HL-60 (cell line): ENCODE data around the gene PRKX.

ENCODE experiments used
- POLR2AphosphoS5 ChIP-seq: IDR thresholded peaks from 2 replicates; pipeline ENCODE4 v1.6.1; 2012; ENCODE audit warnings: low read depth
- TF ChIP-seq, protein P1 (sequence below): IDR thresholded peaks from one replicate; pipeline ENCODE4 v1.5.1; 2011; ENCODE audit warnings: low read length, control low read depth, inconsistent platforms; ENCODE audit not compliant: insufficient read depth
- TF ChIP-seq, protein P2 (sequence below): IDR thresholded peaks from 2 replicates; pipeline ENCODE4 v1.6.1; 2012; ENCODE audit warnings: low read depth; ENCODE audit not compliant: insufficient replicate concordance

GRCh38 chrX:3678328-3678727, 35.1 kb downstream of the PRKX start:
- TF ChIP-seq, protein P1, sequence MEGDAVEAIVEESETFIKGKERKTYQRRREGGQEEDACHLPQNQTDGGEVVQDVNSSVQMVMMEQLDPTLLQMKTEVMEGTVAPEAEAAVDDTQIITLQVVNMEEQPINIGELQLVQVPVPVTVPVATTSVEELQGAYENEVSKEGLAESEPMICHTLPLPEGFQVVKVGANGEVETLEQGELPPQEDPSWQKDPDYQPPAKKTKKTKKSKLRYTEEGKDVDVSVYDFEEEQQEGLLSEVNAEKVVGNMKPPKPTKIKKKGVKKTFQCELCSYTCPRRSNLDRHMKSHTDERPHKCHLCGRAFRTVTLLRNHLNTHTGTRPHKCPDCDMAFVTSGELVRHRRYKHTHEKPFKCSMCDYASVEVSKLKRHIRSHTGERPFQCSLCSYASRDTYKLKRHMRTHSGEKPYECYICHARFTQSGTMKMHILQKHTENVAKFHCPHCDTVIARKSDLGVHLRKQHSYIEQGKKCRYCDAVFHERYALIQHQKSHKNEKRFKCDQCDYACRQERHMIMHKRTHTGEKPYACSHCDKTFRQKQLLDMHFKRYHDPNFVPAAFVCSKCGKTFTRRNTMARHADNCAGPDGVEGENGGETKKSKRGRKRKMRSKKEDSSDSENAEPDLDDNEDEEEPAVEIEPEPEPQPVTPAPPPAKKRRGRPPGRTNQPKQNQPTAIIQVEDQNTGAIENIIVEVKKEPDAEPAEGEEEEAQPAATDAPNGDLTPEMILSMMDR: no peak
- no peak for TF ChIP-seq POLR2AphosphoS5
- TF ChIP-seq, protein P2, sequence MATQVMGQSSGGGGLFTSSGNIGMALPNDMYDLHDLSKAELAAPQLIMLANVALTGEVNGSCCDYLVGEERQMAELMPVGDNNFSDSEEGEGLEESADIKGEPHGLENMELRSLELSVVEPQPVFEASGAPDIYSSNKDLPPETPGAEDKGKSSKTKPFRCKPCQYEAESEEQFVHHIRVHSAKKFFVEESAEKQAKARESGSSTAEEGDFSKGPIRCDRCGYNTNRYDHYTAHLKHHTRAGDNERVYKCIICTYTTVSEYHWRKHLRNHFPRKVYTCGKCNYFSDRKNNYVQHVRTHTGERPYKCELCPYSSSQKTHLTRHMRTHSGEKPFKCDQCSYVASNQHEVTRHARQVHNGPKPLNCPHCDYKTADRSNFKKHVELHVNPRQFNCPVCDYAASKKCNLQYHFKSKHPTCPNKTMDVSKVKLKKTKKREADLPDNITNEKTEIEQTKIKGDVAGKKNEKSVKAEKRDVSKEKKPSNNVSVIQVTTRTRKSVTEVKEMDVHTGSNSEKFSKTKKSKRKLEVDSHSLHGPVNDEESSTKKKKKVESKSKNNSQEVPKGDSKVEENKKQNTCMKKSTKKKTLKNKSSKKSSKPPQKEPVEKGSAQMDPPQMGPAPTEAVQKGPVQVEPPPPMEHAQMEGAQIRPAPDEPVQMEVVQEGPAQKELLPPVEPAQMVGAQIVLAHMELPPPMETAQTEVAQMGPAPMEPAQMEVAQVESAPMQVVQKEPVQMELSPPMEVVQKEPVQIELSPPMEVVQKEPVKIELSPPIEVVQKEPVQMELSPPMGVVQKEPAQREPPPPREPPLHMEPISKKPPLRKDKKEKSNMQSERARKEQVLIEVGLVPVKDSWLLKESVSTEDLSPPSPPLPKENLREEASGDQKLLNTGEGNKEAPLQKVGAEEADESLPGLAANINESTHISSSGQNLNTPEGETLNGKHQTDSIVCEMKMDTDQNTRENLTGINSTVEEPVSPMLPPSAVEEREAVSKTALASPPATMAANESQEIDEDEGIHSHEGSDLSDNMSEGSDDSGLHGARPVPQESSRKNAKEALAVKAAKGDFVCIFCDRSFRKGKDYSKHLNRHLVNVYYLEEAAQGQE: no peak
